Prostate gland (tissue), 2 donors: Measurements from ENCODE around the gene KATNB1.

Source experiments
- POLR2AphosphoS5 ChIP-seq: sonication (generic); formaldehyde crosslinking; IDR thresholded peaks from one replicate; pipeline ENCODE4 v1.6.1; 2017; ENCODE audit warnings: antibody characterized with exemption
- TF ChIP-seq, protein P1 (sequence below), 4 experiments: fragments of 200-600 bp in 2 of 4; fragments of 450-650 bp in 2 of 4; sonication (generic) in 2 of 4; IDR thresholded peaks; 1 replicate in 3 of 4; 2 replicates in 1 of 4; pipeline ENCODE4 v1.5.1; 2016 to 2019; ENCODE audit warnings: antibody characterized with exemption in 4 of 4, mild to moderate bottlenecking in 2 of 4, moderate library complexity in 2 of 4

DNA sequence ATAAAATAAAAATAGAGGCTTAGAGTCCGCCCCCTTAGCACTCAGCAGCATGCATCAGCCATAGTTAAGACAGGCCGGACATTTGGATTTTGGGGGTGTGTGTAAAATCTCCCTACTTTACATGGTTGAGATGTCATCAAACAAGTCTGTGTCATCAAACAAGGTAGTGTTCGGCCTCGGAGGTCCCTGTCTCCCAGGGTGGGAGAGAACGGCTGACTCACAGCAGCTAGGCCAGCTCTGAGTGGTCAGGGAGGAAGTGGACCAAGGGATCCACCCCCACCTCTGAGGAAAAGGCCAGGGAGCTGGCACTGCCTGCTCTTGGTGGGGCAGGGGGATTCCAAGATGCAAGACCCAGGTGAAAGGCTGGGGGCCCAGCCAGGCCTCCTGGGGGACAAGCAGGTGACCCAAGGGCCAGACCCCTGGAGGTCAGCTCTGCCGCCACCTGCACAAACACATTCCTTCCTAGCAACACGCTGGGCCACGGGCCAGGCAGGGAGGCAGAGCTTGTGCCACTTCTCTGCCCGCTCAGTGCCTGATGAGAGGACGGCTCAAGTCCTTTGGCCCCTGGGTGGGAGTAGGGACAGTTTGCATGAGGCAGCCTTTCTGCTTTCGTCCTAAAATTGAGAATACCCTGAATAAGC, 38.2 kb downstream of the KATNB1 start:
- TF ChIP-seq, protein P1, sequence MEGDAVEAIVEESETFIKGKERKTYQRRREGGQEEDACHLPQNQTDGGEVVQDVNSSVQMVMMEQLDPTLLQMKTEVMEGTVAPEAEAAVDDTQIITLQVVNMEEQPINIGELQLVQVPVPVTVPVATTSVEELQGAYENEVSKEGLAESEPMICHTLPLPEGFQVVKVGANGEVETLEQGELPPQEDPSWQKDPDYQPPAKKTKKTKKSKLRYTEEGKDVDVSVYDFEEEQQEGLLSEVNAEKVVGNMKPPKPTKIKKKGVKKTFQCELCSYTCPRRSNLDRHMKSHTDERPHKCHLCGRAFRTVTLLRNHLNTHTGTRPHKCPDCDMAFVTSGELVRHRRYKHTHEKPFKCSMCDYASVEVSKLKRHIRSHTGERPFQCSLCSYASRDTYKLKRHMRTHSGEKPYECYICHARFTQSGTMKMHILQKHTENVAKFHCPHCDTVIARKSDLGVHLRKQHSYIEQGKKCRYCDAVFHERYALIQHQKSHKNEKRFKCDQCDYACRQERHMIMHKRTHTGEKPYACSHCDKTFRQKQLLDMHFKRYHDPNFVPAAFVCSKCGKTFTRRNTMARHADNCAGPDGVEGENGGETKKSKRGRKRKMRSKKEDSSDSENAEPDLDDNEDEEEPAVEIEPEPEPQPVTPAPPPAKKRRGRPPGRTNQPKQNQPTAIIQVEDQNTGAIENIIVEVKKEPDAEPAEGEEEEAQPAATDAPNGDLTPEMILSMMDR (IDR thresholded peaks at IDR 0.05), result no peak
- no peak for TF ChIP-seq POLR2AphosphoS5
